ENCODE results near the gene SPARC.
A peak's percentile ranks its signal among the peaks of the same experiment; 100 is the strongest.

SPARC gene

DNA sequence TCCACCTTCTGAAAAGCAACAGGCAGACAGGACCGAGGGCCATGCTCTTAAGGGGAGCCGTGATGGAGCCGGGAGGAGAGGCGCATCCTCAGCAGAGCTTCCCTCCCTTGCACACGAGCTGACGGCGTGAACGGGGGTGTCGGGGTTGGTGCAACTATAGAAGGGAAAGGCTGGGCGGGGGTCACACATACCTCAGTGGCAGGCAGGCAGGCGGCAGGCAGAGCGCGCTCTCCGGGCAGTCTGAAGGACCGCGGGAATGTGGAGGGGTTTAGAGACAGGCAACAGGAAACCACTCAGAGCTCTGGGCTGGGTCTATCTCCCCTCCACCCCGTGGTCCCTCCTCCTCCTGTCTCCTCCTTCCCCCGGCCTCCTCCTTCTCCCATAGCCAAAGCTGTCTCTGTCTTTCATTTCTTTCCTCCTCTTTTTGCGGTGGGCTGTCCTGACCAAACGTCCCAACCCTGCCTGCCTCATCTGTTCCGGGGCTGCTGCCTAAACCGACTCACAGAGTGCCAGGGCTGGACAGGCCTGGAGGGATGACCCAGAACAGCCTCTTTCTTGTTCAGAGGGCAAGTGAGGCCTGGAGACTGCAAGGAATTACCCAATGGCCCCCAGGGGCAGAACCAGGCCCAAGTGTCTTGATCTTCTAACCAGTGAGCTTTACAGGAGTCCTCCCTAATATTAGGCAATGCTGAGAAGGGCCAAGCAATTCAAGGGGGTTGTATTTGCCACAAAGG, at the start of gene SPARC:
SPARC (minus strand) TSS at position 242 of the 734 bp plus-strand sequence. CDS start 10,727 bp downstream, outside the sequence.
- TF ChIP-seq GATA2 (IDR thresholded peaks at IDR 0.05; ENCODE audit: low read depth, low read length) (no peak), GATA3 (IDR thresholded peaks at IDR 0.05; ENCODE audit: low read depth, low read length) (no peak)

GRCh38 chr5:151735646-151736045, 48.9 kb upstream of the SPARC start:
- TF ChIP-seq GATA2 (IDR thresholded peaks at IDR 0.05; ENCODE audit: low read depth, low read length) (no peak), GATA3 (IDR thresholded peaks at IDR 0.05; ENCODE audit: low read depth, low read length) (no peak)

DNA sequence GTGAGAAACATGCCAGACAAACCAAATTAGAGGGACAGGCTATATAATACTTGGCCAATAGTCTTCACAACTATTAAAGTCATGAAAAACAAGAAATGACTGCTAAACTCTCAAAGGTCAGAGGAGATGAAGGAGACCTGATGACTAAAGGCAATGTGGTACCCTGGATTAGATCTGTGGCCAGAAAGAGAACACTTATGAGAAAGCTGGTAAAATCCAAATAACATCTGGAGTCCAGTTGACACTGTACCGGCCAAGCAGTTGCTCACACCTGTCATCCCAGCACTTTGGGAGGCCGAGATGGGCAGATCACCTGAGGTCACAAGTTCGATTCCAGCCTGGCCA, 47.3 kb upstream of the SPARC start:
- TF ChIP-seq GATA3 (IDR thresholded peaks at IDR 0.05; ENCODE audit: low read depth, low read length) (no peak), GATA2 (IDR thresholded peaks at IDR 0.05; ENCODE audit: low read depth, low read length) (no peak)

DNA sequence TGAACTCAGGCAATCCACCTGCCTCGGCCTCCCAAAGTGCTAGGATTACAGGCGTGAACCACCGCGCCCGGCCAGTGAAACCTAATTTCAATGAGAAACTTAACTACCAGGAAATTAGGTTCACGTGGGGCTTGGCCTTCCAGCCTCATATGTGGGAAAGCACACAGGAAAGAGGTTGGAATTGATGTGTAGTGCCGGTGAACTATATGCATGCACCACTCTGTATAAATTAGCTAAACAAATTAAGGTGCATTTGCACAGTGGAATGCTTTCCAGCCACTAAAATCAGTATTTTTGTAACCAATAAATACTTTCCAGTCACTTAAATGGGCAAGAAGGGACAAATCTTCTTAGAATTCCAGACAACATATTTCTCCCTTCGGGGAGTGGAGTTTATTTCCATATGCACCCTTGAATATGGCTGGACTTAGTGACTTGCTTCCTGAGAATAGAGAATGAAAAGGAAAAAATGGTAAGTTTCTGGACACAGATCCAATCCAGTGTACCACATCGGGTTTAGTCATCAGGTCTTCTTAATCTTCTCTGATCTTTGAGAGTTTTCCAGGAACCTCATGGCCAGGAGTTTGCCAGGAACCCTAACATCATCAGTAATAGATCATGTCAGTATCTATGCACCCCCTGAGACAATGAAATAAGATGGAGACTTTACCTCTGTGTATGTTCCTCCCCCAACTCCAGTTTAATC, 46.8 kb upstream of the SPARC start:
- TF ChIP-seq GATA2 (IDR thresholded peaks at IDR 0.05; ENCODE audit: low read depth, low read length) (no peak), GATA3 (IDR thresholded peaks at IDR 0.05; ENCODE audit: low read depth, low read length) (no peak)

GRCh38 chr5:151730381-151730780, 43.7 kb upstream of the SPARC start:
- TF ChIP-seq GATA3 (IDR thresholded peaks at IDR 0.05; ENCODE audit: low read depth, low read length) (no peak), GATA2 (IDR thresholded peaks at IDR 0.05; ENCODE audit: low read depth, low read length) (no peak)

- TF ChIP-seq GATA2 (IDR thresholded peaks at IDR 0.05; ENCODE audit: low read depth, low read length): peak; percentile 69
Measured at GRCh38 chr5:151729597-151729996, 42.9 kb upstream of the SPARC start.

DNA sequence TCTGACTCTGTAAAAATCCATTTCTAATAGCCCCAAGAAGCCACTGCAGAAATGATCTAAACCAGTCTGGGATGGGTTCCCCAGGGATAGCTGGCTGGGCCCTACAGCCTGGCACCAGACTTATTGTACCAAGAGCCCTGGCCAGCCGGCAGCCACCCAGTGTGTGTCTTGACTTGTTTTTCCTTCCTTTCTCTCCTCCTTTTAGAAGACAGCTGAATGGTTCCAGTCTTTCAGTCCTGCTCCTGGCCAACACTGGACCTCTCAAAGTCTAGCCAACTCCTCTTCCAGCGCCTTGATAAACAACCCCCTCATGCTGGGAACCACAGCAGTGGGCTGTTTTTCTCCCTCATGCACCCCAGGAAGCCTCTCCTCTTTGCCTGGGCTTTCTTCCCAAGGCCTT, 37.6 kb upstream of the SPARC start:
- TF ChIP-seq GATA3 (IDR thresholded peaks at IDR 0.05; ENCODE audit: low read depth, low read length) (no peak), GATA2 (IDR thresholded peaks at IDR 0.05; ENCODE audit: low read depth, low read length) (no peak)

DNA sequence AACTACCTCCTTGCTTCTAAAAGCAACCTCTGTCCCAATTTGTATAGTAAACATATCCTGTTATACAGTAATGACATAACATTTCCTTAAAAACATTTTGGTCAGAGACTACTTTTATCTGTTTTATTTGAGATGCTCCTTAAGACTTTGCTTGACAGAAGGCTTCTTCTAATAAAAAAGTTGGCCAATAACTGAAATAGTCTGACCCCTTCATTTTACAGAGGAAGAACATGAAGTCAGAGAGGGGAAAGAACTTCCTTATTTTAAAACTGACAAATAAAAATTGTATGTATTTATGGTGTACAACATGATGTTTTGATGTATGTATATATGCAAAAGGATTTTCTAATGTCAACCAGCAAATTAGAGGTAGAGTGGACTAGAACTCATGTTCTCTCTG, 35.8 kb upstream of the SPARC start:
- no peak for TF ChIP-seq GATA3 (IDR thresholded peaks at IDR 0.05; ENCODE audit: low read depth, low read length)
- no peak for TF ChIP-seq GATA2 (IDR thresholded peaks at IDR 0.05; ENCODE audit: low read depth, low read length)

DNA sequence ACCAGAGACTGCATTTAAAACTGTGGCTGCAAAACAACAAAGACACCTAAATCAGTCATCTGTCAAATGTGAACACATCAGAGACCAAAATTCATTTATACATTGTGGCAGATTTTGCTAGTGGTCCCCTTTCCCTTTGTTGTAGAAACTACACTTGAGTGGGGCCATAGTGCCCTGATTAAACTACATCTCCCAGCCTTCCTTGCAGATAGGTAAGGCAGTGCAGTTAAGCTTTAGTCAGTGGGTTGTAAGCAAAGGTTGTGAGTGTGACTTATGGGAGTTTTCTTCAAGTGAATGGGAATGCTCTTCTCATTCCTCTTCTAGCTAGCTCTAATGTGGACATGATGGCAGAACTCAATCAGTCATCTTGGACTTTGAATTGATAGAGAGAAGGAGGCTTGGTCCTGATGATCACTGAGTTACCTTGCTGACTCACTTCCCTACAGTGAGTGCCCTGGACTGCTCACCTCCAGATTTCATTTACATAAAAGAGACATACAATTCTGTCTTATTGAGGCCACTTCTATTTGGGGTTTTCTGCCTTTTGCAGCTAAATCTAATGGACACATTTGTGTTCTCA, 35.2 kb upstream of the SPARC start:
- no peak for TF ChIP-seq GATA3 (IDR thresholded peaks at IDR 0.05; ENCODE audit: low read depth, low read length)
- TF ChIP-seq GATA2 (IDR thresholded peaks at IDR 0.05; ENCODE audit: low read depth, low read length): no peak

GRCh38 chr5:151721087-151721646, 34.5 kb upstream of the SPARC start:
- no peak for TF ChIP-seq GATA2 (IDR thresholded peaks at IDR 0.05; ENCODE audit: low read depth, low read length)
- no peak for TF ChIP-seq GATA3 (IDR thresholded peaks at IDR 0.05; ENCODE audit: low read depth, low read length)

GRCh38 chr5:151720215-151720614, 33.5 kb upstream of the SPARC start:
- no peak for TF ChIP-seq GATA2 (IDR thresholded peaks at IDR 0.05; ENCODE audit: low read depth, low read length)
- no peak for TF ChIP-seq GATA3 (IDR thresholded peaks at IDR 0.05; ENCODE audit: low read depth, low read length)

- no peak for TF ChIP-seq GATA2 (IDR thresholded peaks at IDR 0.05; ENCODE audit: low read depth, low read length)
- TF ChIP-seq GATA3 (IDR thresholded peaks at IDR 0.05; ENCODE audit: low read depth, low read length): no peak
Measured at GRCh38 chr5:151719228-151720000, 32.7 kb upstream of the SPARC start.

DNA sequence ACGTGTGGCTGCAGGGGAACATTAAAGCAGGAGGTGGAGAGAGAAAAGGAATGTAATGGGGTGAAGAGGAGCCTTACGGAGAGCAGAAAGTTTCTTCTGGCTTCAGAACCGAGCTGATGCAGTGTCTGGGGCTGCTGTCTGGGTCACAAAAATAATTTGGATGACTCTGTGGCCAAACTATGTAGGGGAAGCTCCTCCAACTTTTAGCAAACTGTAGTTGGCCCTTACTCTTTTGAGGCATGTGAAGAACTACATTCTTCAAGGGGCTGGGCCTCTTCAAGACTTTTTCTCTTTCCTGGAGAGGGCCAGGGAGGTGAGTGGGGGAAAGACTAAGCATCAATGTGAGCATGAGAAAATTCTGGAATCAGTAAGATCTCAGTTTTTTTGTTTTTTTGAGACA, 31.9 kb upstream of the SPARC start:
- TF ChIP-seq GATA3 (IDR thresholded peaks at IDR 0.05; ENCODE audit: low read depth, low read length): no peak
- TF ChIP-seq GATA2 (IDR thresholded peaks at IDR 0.05; ENCODE audit: low read depth, low read length): no peak

- TF ChIP-seq GATA3 (IDR thresholded peaks at IDR 0.05; ENCODE audit: low read depth, low read length): no peak
- TF ChIP-seq GATA2 (IDR thresholded peaks at IDR 0.05; ENCODE audit: low read depth, low read length): no peak
Measured at GRCh38 chr5:151718153-151718552, 31.4 kb upstream of the SPARC start.

Data from SH-SY5Y (cell line).